COLO668 (cell line): ENCODE results near the gene DDAH2.
"Not testable (repeated sequence)": the region's sequence is repeated elsewhere in the genome, so short reads cannot be mapped to it uniquely, and the experiment has no call there.

Experiments used
- DNase-seq: peaks from one replicate; lab custom pipeline; 2025; ENCODE audit not compliant: unreplicated experiment; lab: John Stamatoyannopoulos, UW

Gene DDAH2

DNA sequence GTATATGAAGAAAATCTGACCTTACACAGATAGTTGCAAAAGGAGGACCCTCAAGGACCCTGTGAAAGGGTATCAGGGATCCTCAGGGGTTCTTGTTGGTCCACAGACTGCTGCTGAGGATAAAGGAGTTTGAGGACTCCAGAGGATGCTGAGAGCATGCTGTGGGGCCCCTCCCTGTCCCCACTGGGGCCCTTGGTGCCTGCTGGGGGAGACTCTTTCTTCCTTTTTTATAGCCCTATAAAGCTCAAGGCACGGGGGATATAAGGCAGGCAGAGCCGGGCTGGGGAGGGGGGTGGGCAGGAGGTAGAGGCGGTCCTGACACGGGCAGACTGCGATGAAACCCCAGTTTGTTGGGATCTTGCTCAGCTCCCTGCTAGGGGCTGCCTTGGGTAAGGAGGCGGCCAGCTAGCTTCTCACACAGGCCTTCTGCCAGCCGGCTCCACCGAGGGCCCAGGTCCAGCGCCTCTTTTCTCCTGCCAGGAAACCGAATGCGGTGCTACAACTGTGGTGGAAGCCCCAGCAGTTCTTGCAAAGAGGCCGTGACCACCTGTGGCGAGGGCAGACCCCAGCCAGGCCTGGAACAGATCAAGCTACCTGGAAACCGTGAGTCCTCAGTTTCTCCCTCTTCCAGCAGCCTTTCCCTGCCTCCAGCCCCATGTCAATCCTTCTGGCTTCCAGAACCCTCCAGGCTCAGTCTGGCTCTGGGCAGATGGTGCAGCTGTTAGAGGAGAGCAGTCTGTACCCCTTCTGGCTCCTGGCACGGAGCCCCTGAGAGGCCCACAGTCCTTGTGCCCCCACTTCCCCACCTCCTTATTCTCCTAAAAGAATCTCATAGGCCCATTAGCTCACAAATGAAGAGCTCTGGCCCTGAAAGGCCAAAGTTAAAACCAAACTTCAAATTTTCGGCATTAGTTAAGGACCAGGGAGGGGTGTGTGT, 13.8 kb downstream of the DDAH2 start, which contains the start of gene LY6G6D:
TSS of gene LY6G6D (plus strand) at position 327 of the 937 bp plus-strand sequence. CDS start at position 335, 8 bp downstream.
- no peak for DNase-seq

DNA sequence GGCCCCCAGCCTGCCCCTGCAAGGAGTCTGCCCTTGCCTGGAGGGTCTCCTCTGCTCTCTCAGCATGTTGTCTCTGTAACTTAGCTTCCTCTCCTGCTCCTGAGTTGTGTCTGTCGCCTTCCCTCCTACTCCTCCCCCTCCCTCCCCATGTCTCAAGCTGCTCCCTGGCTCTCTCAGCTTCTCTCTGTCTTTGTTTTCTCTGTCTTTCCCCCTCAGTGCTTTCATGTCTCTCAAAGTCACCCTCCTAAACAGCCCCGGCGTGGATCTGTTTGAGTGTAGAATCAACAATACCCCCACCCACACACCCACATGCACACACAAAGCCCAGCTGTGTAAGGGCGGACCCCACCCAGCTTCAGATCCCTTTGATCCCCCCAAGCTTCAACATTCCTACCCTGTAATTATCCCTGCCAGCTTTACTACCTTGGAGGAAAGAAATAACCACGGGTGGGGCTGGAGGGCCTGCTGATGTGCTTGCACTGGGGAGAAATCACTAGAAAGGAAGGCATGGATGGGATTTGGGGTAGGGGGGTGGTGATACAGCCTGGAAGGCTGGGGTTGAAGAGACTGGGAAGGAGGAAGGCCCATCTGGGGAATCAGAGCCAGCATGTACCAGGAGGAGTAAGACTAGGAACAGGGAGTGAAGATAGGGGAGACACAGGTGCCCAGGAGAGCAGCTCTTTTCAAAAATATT, 15.0 kb downstream of the DDAH2 start:
- DNase-seq: no peak

DNA sequence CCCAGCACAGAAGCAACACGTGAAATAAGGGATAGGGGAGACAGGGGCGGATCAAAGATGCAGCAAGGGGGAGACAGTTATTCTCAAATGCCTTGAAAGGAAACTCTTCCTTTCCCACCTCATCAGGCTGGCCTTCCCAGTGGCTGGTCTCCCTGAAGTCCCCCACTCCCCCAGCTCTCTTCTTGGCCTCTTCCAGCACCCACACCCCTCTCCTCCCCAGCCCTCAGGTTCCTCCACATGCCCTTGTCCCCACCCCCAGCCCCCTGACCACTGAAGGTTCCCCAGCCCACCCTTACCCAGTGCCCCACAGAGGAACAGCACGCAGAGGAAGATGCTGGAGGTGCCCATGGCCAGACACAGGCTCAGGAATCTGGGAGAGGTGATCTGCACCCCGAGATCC, 15.6 kb downstream of the DDAH2 start:
- DNase-seq: no peak

DNA sequence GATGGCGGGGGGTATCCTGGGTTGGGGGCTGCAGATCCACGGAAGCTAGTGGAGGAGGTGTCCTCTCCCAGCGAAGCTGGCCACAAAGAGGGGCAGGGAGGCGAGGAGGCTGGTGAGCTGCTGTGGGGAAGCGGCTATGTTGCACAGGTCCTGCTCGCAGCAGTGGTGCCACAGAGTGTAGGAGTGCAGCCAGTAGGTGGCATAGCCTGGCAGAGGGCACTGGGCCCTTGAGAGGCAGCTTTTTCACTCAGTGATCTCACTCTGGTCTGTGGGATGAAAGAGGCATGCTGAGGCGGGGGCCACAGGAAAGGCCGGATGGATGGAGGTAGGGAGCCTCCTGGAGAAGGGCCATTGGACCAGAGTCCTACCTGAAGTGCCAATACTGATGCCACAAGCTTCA, 16.8 kb downstream of the DDAH2 start:
- DNase-seq: peak; percentile 10

GRCh38 chr6:31711233-31711632, 17.9 kb downstream of the DDAH2 start:
- DNase-seq: no peak

DNA sequence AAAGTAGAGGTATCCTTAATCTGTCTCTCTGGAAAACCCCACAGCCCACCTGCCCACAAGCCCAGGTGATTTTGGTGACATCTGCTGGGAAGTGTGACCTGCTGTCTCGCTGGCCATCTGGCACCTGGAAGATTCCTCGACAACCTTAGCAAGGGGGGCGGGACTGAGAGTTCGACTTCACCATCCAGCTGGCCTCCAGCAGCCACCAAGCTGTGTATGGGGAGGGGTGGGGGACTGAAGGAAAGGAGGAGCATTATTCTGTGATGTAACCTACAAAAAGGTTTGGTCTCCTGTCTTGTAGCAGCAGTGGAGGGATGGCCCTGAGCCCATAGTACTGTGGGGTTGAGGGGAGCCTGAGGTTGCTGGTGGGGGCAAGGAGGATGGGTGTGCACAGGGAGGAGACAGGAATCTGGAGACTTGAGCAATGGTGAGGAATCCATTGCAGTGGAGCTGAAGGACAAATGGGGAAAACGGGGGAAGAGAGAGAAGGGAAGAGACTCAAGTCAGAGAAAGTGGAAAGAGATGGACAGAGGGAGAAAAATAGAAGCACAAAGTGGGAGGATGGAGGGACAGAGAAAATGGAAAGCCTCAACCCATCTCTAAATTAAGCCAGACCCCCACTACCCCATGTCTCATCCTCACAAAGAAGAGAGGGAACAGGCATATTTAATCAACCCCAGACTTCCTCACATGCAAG, 18.4 kb downstream of the DDAH2 start:
- no peak for DNase-seq

- DNase-seq: not testable (repeated sequence)
These were observed 19.9 kb downstream of the DDAH2 start for GRCh38 chr6:31709157-31709556.

DNA sequence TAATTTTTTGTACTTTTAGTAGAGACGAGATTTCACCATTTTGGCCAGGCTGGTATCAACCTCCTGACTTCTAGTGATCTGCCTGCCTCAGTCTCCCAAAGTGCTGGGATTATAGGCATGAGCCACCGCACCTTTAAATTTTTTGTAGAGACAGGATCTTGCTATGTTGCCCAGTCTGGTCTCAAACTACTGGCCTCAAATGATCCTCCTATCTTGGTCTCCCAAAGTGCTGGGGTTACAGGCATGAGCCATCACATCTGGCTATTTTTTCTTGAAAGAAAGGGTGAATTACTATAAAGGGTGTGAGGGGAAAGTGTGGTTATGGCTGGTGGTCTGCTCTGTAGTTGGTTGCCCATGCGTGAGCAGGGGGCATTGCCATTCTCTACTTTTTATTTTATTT, 20.9 kb downstream of the DDAH2 start:
- DNase-seq: no peak

GRCh38 chr6:31707701-31708100, 21.4 kb downstream of the DDAH2 start:
- no peak for DNase-seq

GRCh38 chr6:31706599-31706998, 22.5 kb downstream of the DDAH2 start, which contains the start of gene LY6G6F:
TSS of gene LY6G6F (plus strand) at chr6:31706866. CDS start at chr6:31706907, 41 bp downstream.
- DNase-seq: no peak

DNA sequence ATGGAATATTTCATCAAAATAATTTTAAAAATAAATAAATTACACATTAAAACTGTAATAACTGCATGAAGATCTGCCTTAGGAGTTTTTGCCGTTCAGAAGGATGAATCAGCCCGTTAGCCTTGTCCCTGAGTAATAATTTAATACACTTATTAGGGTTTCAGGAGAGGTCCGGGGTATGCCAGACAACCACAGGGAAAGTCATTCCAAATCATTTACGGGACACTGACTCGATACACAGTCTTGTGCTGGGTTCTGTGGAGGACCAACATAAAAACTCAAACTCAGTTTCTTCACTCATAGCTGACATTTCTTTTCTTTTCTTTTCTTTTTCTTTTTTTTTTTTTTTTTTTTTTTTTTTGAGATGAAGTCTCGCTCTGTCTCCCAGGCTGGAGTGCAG, 23.2 kb downstream of the DDAH2 start:
- DNase-seq: no peak

DNA sequence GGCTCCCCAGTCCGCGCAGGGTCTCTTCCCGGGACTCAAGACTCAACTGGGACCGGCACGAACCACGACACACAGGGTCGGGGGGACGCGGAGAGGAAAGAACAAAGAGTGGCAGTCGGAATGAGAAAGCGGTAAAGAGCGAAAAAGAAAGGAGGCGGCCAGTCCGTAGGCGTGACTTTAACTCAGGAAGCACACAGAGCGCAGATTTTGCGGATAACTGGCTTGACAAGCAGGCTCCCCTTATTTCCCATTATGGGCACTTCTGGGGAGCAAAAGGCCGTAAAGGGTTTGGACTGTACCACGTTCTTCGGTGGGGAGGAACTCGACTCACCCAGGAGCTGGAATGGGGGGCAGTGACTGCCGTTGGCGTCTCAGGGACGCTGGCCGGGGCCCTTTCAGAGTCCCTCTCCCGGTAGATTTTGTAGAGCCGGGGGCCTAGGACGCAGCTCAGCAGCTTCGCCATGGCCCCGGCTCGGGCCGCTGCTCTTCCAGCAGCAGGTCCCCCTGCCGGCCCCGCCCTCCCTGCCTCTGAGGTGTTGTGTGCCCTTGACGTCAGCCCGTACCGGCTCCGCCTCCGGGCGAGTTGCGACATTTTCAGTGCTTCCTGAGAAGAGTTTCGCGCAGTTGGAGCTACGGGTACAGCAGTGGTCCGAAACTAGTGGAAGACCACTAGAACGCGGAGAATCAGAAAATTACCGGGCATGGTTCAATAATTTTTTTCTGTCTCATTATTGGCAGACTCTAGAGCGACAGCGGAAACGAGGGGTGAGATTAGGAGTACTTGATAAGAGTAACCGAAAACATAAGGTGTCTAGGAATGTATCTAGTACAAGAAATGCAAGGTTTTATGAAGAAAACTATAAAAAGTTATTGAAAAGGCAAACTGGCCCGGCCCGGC, 26.0 kb downstream of the DDAH2 start, which contains the start of gene ABHD16A:
TSS of gene ABHD16A (minus strand) at position 506 of the 898 bp plus-strand sequence. CDS start at position 463, 43 bp downstream.
- DNase-seq: peak; percentile 95

DNA sequence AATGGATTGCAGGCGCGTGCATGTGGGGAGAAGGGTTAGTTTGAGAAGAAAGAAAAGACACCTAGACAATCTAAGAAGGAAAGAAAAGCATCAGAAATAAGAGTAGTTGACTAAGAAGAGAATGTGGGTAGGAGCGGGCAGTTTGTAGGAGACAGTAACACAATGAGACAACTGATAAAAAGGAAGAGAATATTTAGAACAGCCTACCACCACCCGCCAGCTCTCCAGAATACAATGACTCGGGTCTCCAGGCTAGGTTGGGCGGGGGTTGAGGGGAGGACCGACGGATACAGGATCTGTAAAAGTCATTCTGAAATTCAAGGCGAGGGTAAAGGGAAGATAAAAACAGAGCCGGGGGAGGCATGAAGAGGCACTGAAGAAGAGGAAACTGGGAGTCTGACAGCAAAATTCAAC, 26.7 kb downstream of the DDAH2 start:
- no peak for DNase-seq

DNA sequence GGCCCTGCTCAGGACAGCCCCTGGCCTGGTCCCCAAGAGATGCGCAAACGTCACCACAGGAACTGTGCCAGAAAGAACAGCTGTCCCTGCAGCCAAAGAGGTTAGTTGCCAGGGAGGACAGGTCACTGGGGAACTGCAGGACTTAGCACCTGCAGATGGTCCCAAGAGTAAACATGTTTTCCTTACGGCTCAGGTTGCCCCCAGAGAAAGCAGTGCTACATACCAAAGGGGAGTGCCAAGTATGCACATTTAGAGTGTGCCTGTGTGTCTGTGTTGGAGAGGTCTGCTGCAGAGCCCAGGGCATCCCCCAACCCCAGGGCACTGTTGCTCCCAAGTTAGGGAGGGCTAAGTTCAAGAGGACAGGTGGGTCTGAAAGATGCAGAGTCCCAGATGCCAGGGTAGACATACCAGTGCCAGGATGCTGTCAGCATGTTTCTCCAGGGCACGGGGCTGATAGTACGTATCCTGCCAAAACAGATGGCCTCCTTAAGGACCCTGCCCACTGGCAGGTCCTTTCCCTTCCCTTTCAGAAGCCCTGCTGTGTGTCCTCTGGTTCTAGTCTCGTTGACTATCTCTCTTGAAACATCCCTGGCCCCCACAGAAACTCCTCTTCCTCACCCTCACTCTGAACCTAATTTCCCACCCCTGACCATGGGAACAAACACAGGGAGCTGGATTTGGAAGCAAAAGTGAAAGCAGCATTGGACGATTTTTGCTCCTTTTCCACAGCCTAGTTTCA, 27.3 kb downstream of the DDAH2 start:
- DNase-seq: peak; percentile 39

GRCh38 chr6:31700740-31701401, 28.2 kb downstream of the DDAH2 start:
- no peak for DNase-seq

DNA sequence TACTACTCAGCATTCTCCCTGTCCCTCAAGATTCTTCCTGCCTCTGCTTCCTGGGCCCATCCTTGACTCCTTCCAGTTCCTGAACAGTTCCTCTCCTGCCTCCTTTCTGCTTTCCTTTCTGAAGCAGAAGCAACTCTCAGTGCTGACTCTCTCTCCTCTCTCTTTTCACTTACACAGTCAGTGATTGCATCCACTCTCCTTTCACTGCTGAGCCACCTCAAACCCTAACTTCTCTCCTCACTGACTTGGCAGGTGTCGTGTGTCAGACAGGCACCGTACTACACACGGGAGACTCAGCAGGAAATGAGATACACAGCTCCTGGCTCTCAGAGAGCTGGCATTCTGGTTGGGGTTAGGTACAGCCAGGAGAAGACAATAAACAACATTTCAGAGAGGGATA, 31.5 kb downstream of the DDAH2 start:
- no peak for DNase-seq

GRCh38 chr6:31693535-31693934, 35.6 kb downstream of the DDAH2 start:
- no peak for DNase-seq

DNA sequence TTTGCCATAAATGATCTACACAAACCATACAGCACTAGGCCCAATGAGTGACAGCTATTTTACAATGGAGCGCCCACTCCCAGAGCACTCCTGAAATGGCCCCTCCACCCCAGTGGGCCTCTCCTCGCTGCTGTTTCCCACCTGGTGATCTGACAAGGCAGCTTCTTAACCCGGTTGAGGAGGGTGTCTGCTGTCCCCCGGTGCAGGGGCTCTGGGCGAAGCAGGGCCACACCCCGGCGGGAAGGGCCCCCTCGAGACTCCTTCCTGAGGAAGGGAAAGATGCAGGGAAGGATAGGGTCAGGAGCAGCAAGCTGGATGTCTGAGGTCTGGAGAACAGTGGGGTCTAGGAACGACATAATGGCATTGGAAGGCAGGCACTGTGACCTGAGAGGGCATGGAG, 36.2 kb downstream of the DDAH2 start:
- no peak for DNase-seq

DNA sequence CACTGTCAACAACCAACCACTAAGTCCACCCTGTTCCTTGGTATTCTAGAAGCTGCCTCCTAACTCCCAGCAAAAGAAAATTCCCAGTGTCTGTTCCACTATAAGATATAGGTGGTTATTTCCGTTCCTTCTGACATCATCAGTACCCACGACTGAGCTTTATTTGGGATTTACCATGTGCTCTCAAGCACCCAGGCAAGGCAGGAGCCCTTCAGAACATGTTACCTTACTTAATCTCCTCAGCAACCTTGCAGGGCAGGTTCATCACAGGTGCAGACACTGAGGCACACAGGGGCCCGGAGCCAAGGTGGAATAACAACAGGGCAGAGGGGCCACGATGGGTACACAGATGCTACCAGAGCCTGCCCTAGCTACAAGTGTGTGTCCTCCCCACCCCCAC, 36.7 kb downstream of the DDAH2 start:
- no peak for DNase-seq
